Measurements from ENCODE around the gene ZYG11B. TPM values are rescaled to one million over a fixed set of nuclear protein-coding genes. Genes with fewer than 3 reads are reported as not detected.

ZYG11B gene
- total and polyA plus RNA-seq, 2 donors (not counting 1 experiment from before 2014, with no cell fraction given): 3.6 to 22.3 TPM

DNA sequence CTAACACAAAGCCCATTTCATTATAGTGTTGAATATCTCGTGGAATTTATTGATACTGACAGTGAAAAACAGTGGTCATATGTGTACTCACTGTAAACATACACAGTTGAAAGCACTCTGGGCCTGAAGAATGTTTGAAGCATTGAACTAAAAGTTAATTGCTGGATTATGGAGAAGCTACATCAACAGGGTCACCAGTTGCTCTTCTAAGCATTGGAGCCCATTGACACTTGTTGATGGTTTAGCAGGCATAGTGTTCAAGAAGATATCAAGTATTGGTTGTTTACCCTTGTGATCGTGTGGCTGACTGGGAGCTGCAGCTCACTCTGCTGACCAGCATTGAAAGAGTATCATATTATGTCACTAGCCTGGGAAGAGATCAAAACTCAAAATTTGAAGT is 126.6 kb downstream of the ZYG11B start:
- DNase-seq: no peak
- H3K27ac Mint-ChIP-seq: no peak overlapping the region
- no peaks in the 10 kb centered on the region for H3K4me1 Mint-ChIP-seq
- TF ChIP-seq, protein P1, sequence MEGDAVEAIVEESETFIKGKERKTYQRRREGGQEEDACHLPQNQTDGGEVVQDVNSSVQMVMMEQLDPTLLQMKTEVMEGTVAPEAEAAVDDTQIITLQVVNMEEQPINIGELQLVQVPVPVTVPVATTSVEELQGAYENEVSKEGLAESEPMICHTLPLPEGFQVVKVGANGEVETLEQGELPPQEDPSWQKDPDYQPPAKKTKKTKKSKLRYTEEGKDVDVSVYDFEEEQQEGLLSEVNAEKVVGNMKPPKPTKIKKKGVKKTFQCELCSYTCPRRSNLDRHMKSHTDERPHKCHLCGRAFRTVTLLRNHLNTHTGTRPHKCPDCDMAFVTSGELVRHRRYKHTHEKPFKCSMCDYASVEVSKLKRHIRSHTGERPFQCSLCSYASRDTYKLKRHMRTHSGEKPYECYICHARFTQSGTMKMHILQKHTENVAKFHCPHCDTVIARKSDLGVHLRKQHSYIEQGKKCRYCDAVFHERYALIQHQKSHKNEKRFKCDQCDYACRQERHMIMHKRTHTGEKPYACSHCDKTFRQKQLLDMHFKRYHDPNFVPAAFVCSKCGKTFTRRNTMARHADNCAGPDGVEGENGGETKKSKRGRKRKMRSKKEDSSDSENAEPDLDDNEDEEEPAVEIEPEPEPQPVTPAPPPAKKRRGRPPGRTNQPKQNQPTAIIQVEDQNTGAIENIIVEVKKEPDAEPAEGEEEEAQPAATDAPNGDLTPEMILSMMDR (IDR thresholded peaks at IDR 0.05): no peak
- no peak for TF ChIP-seq EZH2 (IDR thresholded peaks at IDR 0.05; ENCODE audit: borderline replicate concordance, insufficient read depth, low read depth, low read length, poor library complexity, severe bottlenecking)
- H3K4me1 ChIP-seq (ENCODE audit: control insufficient read depth in 2 of 2, insufficient read depth in 2 of 2, low read length in 2 of 2): no peaks in the 10 kb centered on the region
- no peak overlapping the region for H3K4me2 ChIP-seq (replicated peaks; ENCODE audit: low read depth, low read length, poor library complexity, severe bottlenecking)
- H3K4me3 ChIP-seq (ENCODE audit: control extremely low read depth in 1 of 5, extremely low read depth in 1 of 5, insufficient read depth in 1 of 5, low read depth in 2 of 5, low read length in 4 of 5): no peak overlapping the region
- H3K79me2 ChIP-seq (ENCODE audit: control insufficient read depth, insufficient read depth, low read length): no peaks in the 10 kb centered on the region
- H4K20me1 ChIP-seq (ENCODE audit: control insufficient read depth, insufficient read depth, low read length, poor library complexity, severe bottlenecking): no peaks in the 10 kb centered on the region
- H2AFZ ChIP-seq (ENCODE audit: insufficient read depth, low read depth, low read length, poor library complexity, severe bottlenecking): no peak overlapping the region
- H3K27me3 Mint-ChIP-seq: no peaks in the 10 kb centered on the region
- H3K27me3 ChIP-seq (replicated peaks in 1 of 4; ENCODE audit: control extremely low read depth in 1 of 4, control insufficient read depth in 3 of 4, insufficient read depth in 4 of 4, low read length in 3 of 4): no peaks in the 10 kb centered on the region
- ChIA-PET CTCF (interaction anchor here (0.6 kb wide), 1 partner anchor 1662 kb away, joined by 3 read pairs; no protein-coding TSS in a partner anchor), POLR2A (no interaction called here)
- WGBS (ENCODE audit: insufficient coverage): no CpG with 5 or more reads among the region's 2 CpGs
- H3K4me3 Mint-ChIP-seq: no peak overlapping the region
- intact Hi-C loops (cut with micrococcal nuclease): no loop called here
- no peaks in the 10 kb centered on the region for H3K9me3 Mint-ChIP-seq (ENCODE audit: insufficient read depth)
- no peak for ATAC-seq (ENCODE audit: low read depth)
- no peak overlapping the region for H3K27ac ChIP-seq (ENCODE audit: low read length in 2 of 2)
- H3K9me3 ChIP-seq (ENCODE audit: control extremely low read depth in 1 of 3, control insufficient read depth in 2 of 3, insufficient read depth in 1 of 3, low read length in 2 of 3): no peaks in the 10 kb centered on the region
- H3K36me3 ChIP-seq (replicated peaks in 1 of 2; ENCODE audit: control extremely low read depth in 1 of 2, control insufficient read depth in 1 of 2, extremely low read depth in 1 of 2, insufficient read depth in 2 of 2, low read length in 1 of 2): no peaks in the 10 kb centered on the region
- H3K9ac ChIP-seq (ENCODE audit: low read length): no peak overlapping the region

DNA sequence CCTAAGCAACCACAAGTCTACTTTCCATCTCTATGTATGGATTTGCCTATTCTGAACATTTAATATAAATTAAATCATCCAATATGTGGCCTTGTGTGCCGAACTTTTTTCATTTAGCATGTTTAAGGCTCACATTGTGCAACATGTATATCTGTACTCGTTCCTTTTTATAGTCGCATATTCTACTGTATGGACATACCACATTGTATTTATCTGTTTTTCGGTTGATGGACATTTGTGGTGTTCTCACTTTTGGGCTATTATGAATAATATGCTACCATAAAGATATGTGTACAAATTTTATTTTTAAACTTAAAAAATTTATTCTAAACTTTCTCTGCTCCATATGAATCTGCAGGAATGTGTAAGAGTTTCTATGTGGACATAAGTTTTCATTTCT is 129.3 kb downstream of the ZYG11B start:
- no peak overlapping the region for H3K4me2 ChIP-seq (replicated peaks; ENCODE audit: low read depth, low read length, poor library complexity, severe bottlenecking)
- no peak overlapping the region for H3K4me3 ChIP-seq (ENCODE audit: control extremely low read depth in 1 of 5, extremely low read depth in 1 of 5, insufficient read depth in 1 of 5, low read depth in 2 of 5, low read length in 4 of 5)
- H3K79me2 ChIP-seq (ENCODE audit: control insufficient read depth, insufficient read depth, low read length): no peaks in the 10 kb centered on the region
- intact Hi-C loops (cut with micrococcal nuclease): no loop called here
- H2AFZ ChIP-seq (ENCODE audit: insufficient read depth, low read depth, low read length, poor library complexity, severe bottlenecking): no peak overlapping the region
- H3K4me1 Mint-ChIP-seq: no peaks in the 10 kb centered on the region
- no peaks in the 10 kb centered on the region for H3K9me3 ChIP-seq (ENCODE audit: control extremely low read depth in 1 of 3, control insufficient read depth in 2 of 3, insufficient read depth in 1 of 3, low read length in 2 of 3)
- H3K9me3 Mint-ChIP-seq (ENCODE audit: insufficient read depth): no peaks in the 10 kb centered on the region
- ChIA-PET CTCF (no interaction called here), POLR2A (no interaction called here)
- DNase-seq: no peak
- WGBS (ENCODE audit: insufficient coverage): no CpG with 5 or more reads among the region's 4 CpGs
- no peak overlapping the region for H3K27ac Mint-ChIP-seq
- H3K36me3 ChIP-seq (replicated peaks in 1 of 2; ENCODE audit: control extremely low read depth in 1 of 2, control insufficient read depth in 1 of 2, extremely low read depth in 1 of 2, insufficient read depth in 2 of 2, low read length in 1 of 2): no peaks in the 10 kb centered on the region
- TF ChIP-seq EZH2 (IDR thresholded peaks at IDR 0.05; ENCODE audit: borderline replicate concordance, insufficient read depth, low read depth, low read length, poor library complexity, severe bottlenecking): no peak
- TF ChIP-seq, protein P1 (IDR thresholded peaks at IDR 0.05): no peak
- no peaks in the 10 kb centered on the region for H4K20me1 ChIP-seq (ENCODE audit: control insufficient read depth, insufficient read depth, low read length, poor library complexity, severe bottlenecking)
- no peak overlapping the region for H3K9ac ChIP-seq (ENCODE audit: low read length)
- H3K27me3 ChIP-seq (replicated peaks in 1 of 4; ENCODE audit: control extremely low read depth in 1 of 4, control insufficient read depth in 3 of 4, insufficient read depth in 4 of 4, low read length in 3 of 4): no peaks in the 10 kb centered on the region
- no peak for ATAC-seq (ENCODE audit: low read depth)
- no peak overlapping the region for H3K27ac ChIP-seq (ENCODE audit: low read length in 2 of 2)
- H3K4me3 Mint-ChIP-seq: no peak overlapping the region
- no peaks in the 10 kb centered on the region for H3K4me1 ChIP-seq (ENCODE audit: control insufficient read depth in 2 of 2, insufficient read depth in 2 of 2, low read length in 2 of 2)
- no peaks in the 10 kb centered on the region for H3K27me3 Mint-ChIP-seq
